Endodermal cell (in vitro differentiated cells): ENCODE measurements around the gene GSTM5. TPM values are rescaled to one million over a fixed set of nuclear protein-coding genes. Genes with fewer than 3 reads are reported as not detected.

ENCODE experiments used
- DNase-seq: peaks from one replicate; pipeline ENCODE4 v3.0.0-alpha.2; 2017
- H3K27ac ChIP-seq: 2 replicates; pipeline ENCODE4 v1.5.1; 2013; ENCODE audit warnings: mild to moderate bottlenecking, low read depth, low read length, moderate library complexity
- H3K27me3 ChIP-seq: 2 replicates; pipeline ENCODE4 v1.6.1; 2013; ENCODE audit warnings: mild to moderate bottlenecking, low read length, moderate library complexity; ENCODE audit not compliant: insufficient read depth, control insufficient read depth, poor library complexity, severe bottlenecking
- H3K36me3 ChIP-seq: 2 replicates; pipeline ENCODE4 v1.7.0; 2013; ENCODE audit warnings: mild to moderate bottlenecking, low read length, moderate library complexity; ENCODE audit not compliant: control insufficient read depth, insufficient read depth
- H3K4me1 ChIP-seq: one replicate; pipeline ENCODE4 v1.7.0; 2013; ENCODE audit warnings: low read length; ENCODE audit not compliant: control insufficient read depth, insufficient read depth
- H3K4me3 ChIP-seq: 2 replicates; pipeline ENCODE4 v1.5.1; 2013; ENCODE audit warnings: mild to moderate bottlenecking, low read length, moderate library complexity
- H3K9ac ChIP-seq: 2 replicates; pipeline ENCODE4 v1.6.1; 2013; ENCODE audit warnings: mild to moderate bottlenecking, low read length, moderate library complexity; ENCODE audit not compliant: poor library complexity, severe bottlenecking; ENCODE audit errors: extremely low read depth
- H3K9me3 ChIP-seq: 2 replicates; pipeline ENCODE4 v1.6.1; 2013; ENCODE audit warnings: mild to moderate bottlenecking, low read length, moderate library complexity; ENCODE audit not compliant: control insufficient read depth
- H3K27ac Mint-ChIP-seq: 2 replicates; pipeline ENCODE4 v1.8.0; 2020; ENCODE audit warnings: mixed read lengths
- H3K27me3 Mint-ChIP-seq: 2 replicates; pipeline ENCODE4 v1.8.0; 2021; ENCODE audit warnings: mild to moderate bottlenecking, mixed read lengths; ENCODE audit not compliant: insufficient read depth
- H3K36me3 Mint-ChIP-seq: 2 replicates; pipeline ENCODE4 v1.8.0; 2020; ENCODE audit warnings: low read depth, mixed read lengths
- H3K4me1 Mint-ChIP-seq: 2 replicates; pipeline ENCODE4 v1.8.0; 2020; ENCODE audit warnings: mixed read lengths
- H3K4me3 Mint-ChIP-seq: 2 replicates; pipeline ENCODE4 v1.8.0; 2020; ENCODE audit warnings: mild to moderate bottlenecking, moderate library complexity, mixed read lengths
- H3K9me3 Mint-ChIP-seq: 2 replicates; pipeline ENCODE4 v1.8.0; 2020; ENCODE audit warnings: mild to moderate bottlenecking, mixed read lengths
- WGBS, 2 experiments: methylation state at CpG; one replicate each; pipeline versions ENCODE4 v1.1.5 to v1.1.7; 2013; ENCODE audit warnings: missing lambda C conversion rate in 2 of 2, mixed read lengths in 1 of 2; ENCODE audit not compliant: insufficient coverage in 1 of 2, insufficient read length in 1 of 2; 5-methylcytosine and 5-hydroxymethylcytosine counted together
- total RNA-seq, 2 donors: library from RNA; stranded (reverse); fragmentation: NEBNext Ultra II Directional in 1 of 2; extraction: Animal tissue kit (Norgen Biotek cat#: 25700) in 1 of 2; gene quantifications; 2 replicates in 1 of 2; 3 replicates in 1 of 2; pipeline ENCODE4 v1.2.1, GENCODE V29; 2021
- TF ChIP-seq, protein P1 (sequence below): fragments of 200-600 bp; sonication (generic); conservative IDR thresholded peaks from 2 replicates; pipeline ENCODE4 v1.5.0; 2021; ENCODE audit warnings: antibody characterized with exemption, mild to moderate bottlenecking

GSTM5 gene
- total RNA-seq, 2 donors from 2014 or later: 0.13 to 0.70 TPM

DNA sequence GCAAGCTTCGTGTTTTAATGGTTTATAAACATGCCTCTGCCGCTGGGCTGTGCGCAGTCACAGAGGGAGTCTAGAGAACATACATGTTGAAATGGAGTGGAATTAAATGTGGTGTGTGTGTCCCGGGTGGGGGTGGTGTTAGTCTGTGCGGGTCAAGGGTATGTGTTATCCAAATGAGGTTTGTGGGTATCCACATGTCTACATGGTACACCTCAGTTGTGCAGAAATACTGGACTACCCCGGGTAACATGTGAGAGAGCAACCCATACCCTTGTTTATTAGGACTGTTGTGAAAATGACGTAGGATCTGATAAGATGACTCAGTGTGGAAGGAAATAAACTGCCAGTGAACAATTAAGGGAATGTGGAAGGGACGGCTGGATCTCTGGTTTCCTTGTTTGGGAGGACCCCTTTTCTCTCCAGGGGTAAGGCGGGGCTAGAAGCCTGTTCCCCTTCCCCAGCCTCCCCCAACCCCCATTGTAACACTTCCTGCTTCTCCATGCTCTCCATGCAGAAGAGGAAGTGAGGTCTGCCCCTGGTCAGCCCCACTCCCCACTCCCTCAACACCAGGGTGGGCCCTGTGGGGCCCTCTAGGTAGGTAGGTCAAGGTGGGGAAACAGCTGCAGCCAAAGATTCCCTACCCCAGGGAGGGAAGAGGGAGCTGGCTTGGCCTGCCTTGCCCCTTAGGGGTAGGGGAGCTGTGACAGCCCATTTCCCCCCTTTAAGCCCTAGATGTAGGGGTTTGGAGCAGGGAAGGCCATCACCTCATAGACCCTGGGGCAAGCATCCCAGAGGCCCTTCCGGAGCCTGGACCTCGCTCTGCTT lies 51.0 kb downstream of the GSTM5 start:
- H3K27me3 ChIP-seq: no peaks in the 10 kb centered on the region
- H3K9me3 ChIP-seq: no peaks in the 10 kb centered on the region
- Mint-ChIP-seq H3K36me3 (no peaks in the 10 kb centered on the region), H3K4me3 (no peak overlapping the region), H3K4me1 (no peaks in the 10 kb centered on the region), H3K27me3 (no peaks in the 10 kb centered on the region), H3K27ac (no peak overlapping the region), H3K9me3 (no peaks in the 10 kb centered on the region)
- H3K9ac ChIP-seq: no peak overlapping the region
- WGBS, 2 experiments: 93 to 94% methylated on average over 2 to 11 of the region's 11 CpGs
- H3K4me3 ChIP-seq: no peak overlapping the region
- no peaks in the 10 kb centered on the region for H3K4me1 ChIP-seq
- H3K27ac ChIP-seq: no peak overlapping the region
- TF ChIP-seq, protein P1, sequence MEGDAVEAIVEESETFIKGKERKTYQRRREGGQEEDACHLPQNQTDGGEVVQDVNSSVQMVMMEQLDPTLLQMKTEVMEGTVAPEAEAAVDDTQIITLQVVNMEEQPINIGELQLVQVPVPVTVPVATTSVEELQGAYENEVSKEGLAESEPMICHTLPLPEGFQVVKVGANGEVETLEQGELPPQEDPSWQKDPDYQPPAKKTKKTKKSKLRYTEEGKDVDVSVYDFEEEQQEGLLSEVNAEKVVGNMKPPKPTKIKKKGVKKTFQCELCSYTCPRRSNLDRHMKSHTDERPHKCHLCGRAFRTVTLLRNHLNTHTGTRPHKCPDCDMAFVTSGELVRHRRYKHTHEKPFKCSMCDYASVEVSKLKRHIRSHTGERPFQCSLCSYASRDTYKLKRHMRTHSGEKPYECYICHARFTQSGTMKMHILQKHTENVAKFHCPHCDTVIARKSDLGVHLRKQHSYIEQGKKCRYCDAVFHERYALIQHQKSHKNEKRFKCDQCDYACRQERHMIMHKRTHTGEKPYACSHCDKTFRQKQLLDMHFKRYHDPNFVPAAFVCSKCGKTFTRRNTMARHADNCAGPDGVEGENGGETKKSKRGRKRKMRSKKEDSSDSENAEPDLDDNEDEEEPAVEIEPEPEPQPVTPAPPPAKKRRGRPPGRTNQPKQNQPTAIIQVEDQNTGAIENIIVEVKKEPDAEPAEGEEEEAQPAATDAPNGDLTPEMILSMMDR: no peak
- no peak for DNase-seq
- H3K36me3 ChIP-seq: no peaks in the 10 kb centered on the region

DNA sequence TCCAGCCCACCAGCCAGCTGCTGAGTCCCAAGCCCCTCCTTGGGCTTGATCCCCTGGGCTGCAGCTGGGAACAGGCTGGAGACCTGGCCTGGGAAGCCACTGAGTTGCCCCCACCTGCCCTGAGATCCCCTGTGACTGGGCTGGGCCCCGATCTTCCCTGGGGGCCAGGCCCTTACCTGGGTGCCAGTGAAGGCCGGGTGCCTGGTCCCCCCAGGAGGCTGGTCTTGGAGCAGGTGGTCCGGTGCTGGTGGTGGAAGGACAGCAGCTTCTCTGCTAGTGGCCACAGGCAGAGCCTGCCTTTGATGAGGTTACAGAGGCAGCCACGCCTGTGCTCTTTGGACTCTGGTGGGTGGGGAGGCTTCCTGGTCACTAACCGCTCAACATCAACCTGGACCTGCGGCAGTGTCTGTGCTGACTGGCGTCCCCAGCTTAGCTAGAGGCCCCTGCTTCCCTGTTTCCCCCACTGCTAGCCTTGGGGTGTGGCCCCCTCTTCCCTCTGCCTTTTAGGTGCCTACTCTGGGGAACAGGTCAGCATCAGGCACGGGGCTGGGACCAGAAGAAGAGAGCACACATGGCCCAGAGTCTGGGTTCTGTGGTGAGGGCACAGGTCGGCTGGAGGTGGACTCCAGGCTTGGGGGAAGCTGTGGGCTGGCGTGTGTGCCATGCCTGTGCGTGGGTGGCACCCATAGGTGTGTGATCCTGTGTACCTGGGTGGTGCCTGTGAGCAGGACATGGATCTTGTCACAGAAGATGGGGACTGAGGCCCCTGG lies 51.8 kb downstream of the GSTM5 start, which contains the start of gene EPS8L3:
Gene EPS8L3, minus strand, starts transcription at position 278 of the 770 bp plus-strand sequence. CDS start 2,174 bp downstream, outside the sequence.
- H3K27ac ChIP-seq: no peak within 1 kb of the TSS
- Mint-ChIP-seq H3K9me3 (no peaks in the 10 kb centered on the region), H3K27me3 (no peaks in the 10 kb centered on the region), H3K4me3 (no peak within 1 kb of the TSS), H3K36me3 (no peaks in the 10 kb centered on the region), H3K27ac (no peak within 1 kb of the TSS), H3K4me1 (no peaks in the 10 kb centered on the region)
- no peaks in the 10 kb centered on the region for H3K36me3 ChIP-seq
- H3K27me3 ChIP-seq: no peaks in the 10 kb centered on the region
- 87 to 100% methylated on average over 6 to 11 of the region's 11 CpGs for WGBS, 2 experiments
- TF ChIP-seq, protein P1: no peak
- H3K9me3 ChIP-seq: no peaks in the 10 kb centered on the region
- H3K4me3 ChIP-seq: no peak within 1 kb of the TSS
- H3K9ac ChIP-seq: no peak within 1 kb of the TSS
- H3K4me1 ChIP-seq: no peaks in the 10 kb centered on the region
- no peak for DNase-seq

GRCh38 chr1:109764561-109765482 lies 52.8 kb downstream of the GSTM5 start:
- Mint-ChIP-seq H3K4me1 (no peaks in the 10 kb centered on the region), H3K4me3 (no peak overlapping the region), H3K27me3 (no peaks in the 10 kb centered on the region), H3K9me3 (no peaks in the 10 kb centered on the region), H3K36me3 (no peaks in the 10 kb centered on the region), H3K27ac (no peak overlapping the region)
- TF ChIP-seq, protein P1: no peak
- H3K36me3 ChIP-seq: no peaks in the 10 kb centered on the region
- H3K9ac ChIP-seq: no peak overlapping the region
- H3K4me1 ChIP-seq: no peaks in the 10 kb centered on the region
- H3K4me3 ChIP-seq: no peak overlapping the region
- no peak for DNase-seq
- 94 to 97% methylated on average over 5 to 13 of the region's 13 CpGs for WGBS, 2 experiments
- no peak overlapping the region for H3K27ac ChIP-seq
- no peaks in the 10 kb centered on the region for H3K9me3 ChIP-seq
- H3K27me3 ChIP-seq: no peaks in the 10 kb centered on the region
